Testis (tissue), 3 donors: Measurements from ENCODE around the gene SNRPD1. TPM values are rescaled to one million over a fixed set of nuclear protein-coding genes. Genes with fewer than 3 reads are reported as not detected.
A peak's percentile ranks its signal among the peaks of the same experiment; 100 is the strongest.
"Not testable (repeated sequence)": the region's sequence is repeated elsewhere in the genome, so short reads cannot be mapped to it uniquely, and the experiment has no call there.

Source experiments
- DNase-seq: peaks from one replicate; pipeline ENCODE4 v3.0.0-alpha.2; 2019
- H3K27ac ChIP-seq, 2 donors: fragments of 200-600 bp; sonication (generic); one replicate each; pipeline ENCODE4 v1.5.1; 2019
- H3K27me3 ChIP-seq: fragments of 200-600 bp; sonication (generic); one replicate; pipeline ENCODE4 v1.5.1; 2019
- H3K36me3 ChIP-seq: fragments of 200-600 bp; sonication (generic); one replicate; pipeline ENCODE4 v1.5.1; 2017; ENCODE audit warnings: low read depth; ENCODE audit errors: missing control alignments
- H3K4me1 ChIP-seq: fragments of 200-600 bp; sonication (generic); one replicate; pipeline ENCODE4 v1.5.1; 2019
- H3K4me3 ChIP-seq, 2 donors: fragments of 200-600 bp; sonication (generic); one replicate each; pipeline ENCODE4 v1.5.1; 2017 to 2019
- H3K9me3 ChIP-seq: fragments of 200-600 bp; sonication (generic); one replicate; pipeline ENCODE4 v1.5.1; 2017
- CTCF ChIP-seq, 3 experiments: fragments of 450-650 bp in 2 of 3; fragments of 200-600 bp in 1 of 3; sonication (generic) in 1 of 3; IDR thresholded peaks; one replicate each; pipeline ENCODE4 v1.5.1; 2016 to 2019; ENCODE audit warnings: antibody characterized with exemption in 3 of 3, mild to moderate bottlenecking in 2 of 3, moderate library complexity in 1 of 3
- POLR2A ChIP-seq: fragments of 450-650 bp; IDR thresholded peaks from one replicate; pipeline ENCODE4 v1.6.1; 2017; ENCODE audit warnings: antibody characterized with exemption, mild to moderate bottlenecking, moderate library complexity
- WGBS, 2 donors: methylation state at CpG; one replicate each; pipeline ENCODE4 v1.1.5; 2018; 5-methylcytosine and 5-hydroxymethylcytosine counted together
- intact Hi-C: fragments of 100-400 bp; cut with DNase I; formaldehyde crosslinking; loops from one replicate; pipeline ENCODE4 v1.15.1; 2023; ENCODE audit warnings: low total_unique reads
- polyA plus RNA-seq: library from polyadenylated mRNA; stranded (reverse); fragments of 350-450 nt; fragmentation: Illumina TruSeq; extraction: RNeasy Lipid Tissue Mini Kit (QIAGEN cat#74804); gene quantifications from one replicate; pipeline ENCODE4 v1.2.3, GENCODE V29; 2014; ENCODE audit warnings: low read depth, low replicate concordance; ENCODE audit not compliant: insufficient read depth
- total RNA-seq, 2 donors: library from RNA; depleted of rRNA; stranded (reverse); fragments of >200 nt; gene quantifications; one replicate each; pipeline ENCODE4 v1.2.3, GENCODE V29; 2016

SNRPD1 gene
- total and polyA plus RNA-seq, 3 donors from 2014 or later = 12.4 to 101 (median 18.0) TPM

- peak; percentile 95 for DNase-seq
- intact Hi-C loops = no loop called here
- H3K9me3 ChIP-seq = no peaks in the 10 kb centered on the region
- H3K27me3 ChIP-seq = no peaks in the 10 kb centered on the region
- H3K27ac ChIP-seq = peak within 1 kb of the TSS; percentile 98 to 99
- peaks cover 3% of the 10 kb centered on the region for H3K4me1 ChIP-seq
- WGBS, 2 donors = 9 to 59% methylated on average over 11 to 72 of the region's 74 CpGs
- H3K36me3 ChIP-seq = no peaks in the 10 kb centered on the region
- peak; percentile 99 for TF ChIP-seq CTCF (IDR thresholded peaks at IDR 0.05)
- peak; percentile 67 for TF ChIP-seq POLR2A
- peak within 1 kb of the TSS; percentile 92 to 95 for H3K4me3 ChIP-seq
Measured at GRCh38 chr18:21600526-21601410, 11.3 kb upstream of the SNRPD1 start, which contains the start of gene ESCO1. Gene ESCO1 (minus strand): TSS chr18:21600704. CDS start chr18:21574843, 25,861 bp downstream.

- Histone ChIP-seq H3K9me3 (no peaks in the 10 kb centered on the region), H3K27me3 (no peaks in the 10 kb centered on the region), H3K4me1 (peaks cover 3% of the 10 kb centered on the region), H3K36me3 (no peaks in the 10 kb centered on the region), H3K4me3 (no peak overlapping the region), H3K27ac (no peak overlapping the region)
- intact Hi-C loops = no loop called here
- WGBS, 2 donors = 86 to 87% methylated on average over 5 of the region's 5 CpGs
- no peak for DNase-seq
- TF ChIP-seq POLR2A (no peak), CTCF (IDR thresholded peaks at IDR 0.05) (no peak)
Measured at GRCh38 chr18:21602299-21602587, 9.9 kb upstream of the SNRPD1 start.

GRCh38 chr18:21604671-21605070 is 7.4 kb upstream of the SNRPD1 start:
- Histone ChIP-seq H3K4me3 (no peak overlapping the region), H3K27ac (peak overlapping the region; percentile 24 to 55), H3K36me3 (no peaks in the 10 kb centered on the region), H3K27me3 (no peaks in the 10 kb centered on the region), H3K4me1 (no peaks in the 10 kb centered on the region), H3K9me3 (no peaks in the 10 kb centered on the region)
- TF ChIP-seq POLR2A = no peak
- no peak for TF ChIP-seq CTCF (IDR thresholded peaks at IDR 0.05)
- DNase-seq = no peak
- intact Hi-C loops = no loop called here
- 45 to 48% methylated on average over 2 of the region's 2 CpGs for WGBS, 2 donors

- TF ChIP-seq CTCF (IDR thresholded peaks at IDR 0.05) = no peak
- TF ChIP-seq POLR2A = no peak
- intact Hi-C loops = no loop called here
- no peaks in the 10 kb centered on the region for H3K9me3 ChIP-seq
- H3K27ac ChIP-seq = peak overlapping the region; percentile 24 to 55
- no peaks in the 10 kb centered on the region for H3K4me1 ChIP-seq
- H3K36me3 ChIP-seq = no peaks in the 10 kb centered on the region
- DNase-seq = no peak
- no peaks in the 10 kb centered on the region for H3K27me3 ChIP-seq
- no peak overlapping the region for H3K4me3 ChIP-seq
Measured at GRCh38 chr18:21605213-21605612, 6.9 kb upstream of the SNRPD1 start.

- H3K27me3 ChIP-seq, H3K9me3 ChIP-seq, DNase-seq, H3K36me3 ChIP-seq, H3K4me1 ChIP-seq, intact Hi-C loops: not testable (repeated sequence)
- Histone ChIP-seq H3K4me3 (peak overlapping the region; percentile 64 to 87), H3K27ac (peak overlapping the region; percentile 49 to 77)
- WGBS, 2 donors = 38 to 40% methylated on average over 30 of the region's 30 CpGs
Measured at GRCh38 chr18:21611401-21612124, 551 bp upstream of the SNRPD1 start.

- H3K27me3 ChIP-seq, H3K36me3 ChIP-seq, H3K27ac ChIP-seq, intact Hi-C loops, H3K4me3 ChIP-seq, H3K4me1 ChIP-seq, DNase-seq, H3K9me3 ChIP-seq: not testable (repeated sequence)
- WGBS, 2 donors = 92% methylated on average over 9 of the region's 9 CpGs
Measured at GRCh38 chr18:21621640-21622039, 9.5 kb downstream of the SNRPD1 start.
